Measurements from ENCODE around the gene CEP78. TPM values are rescaled to one million over a fixed set of nuclear protein-coding genes. Genes with fewer than 3 reads are reported as not detected.

Gene CEP78
- total RNA-seq, 2 experiments from 2014 or later = 10.5 to 12.1 TPM

- Histone ChIP-seq H3K27ac (ENCODE audit: low read depth in 1 of 2, low read length in 2 of 2) (no peak overlapping the region), H3K36me3 (ENCODE audit: insufficient read depth, low read length) (peaks cover 20% of the 10 kb centered on the region), H3K27me3 (ENCODE audit: control insufficient read depth in 1 of 2, insufficient read depth in 2 of 2, low read length in 2 of 2) (no peaks in the 10 kb centered on the region), H3K9me3 (ENCODE audit: control insufficient read depth in 1 of 2, insufficient read depth in 1 of 2, low read length in 2 of 2) (no peaks in the 10 kb centered on the region), H3K4me1 (ENCODE audit: insufficient read depth, low read length) (no peaks in the 10 kb centered on the region), H3K4me3 (ENCODE audit: low read length) (no peak overlapping the region)
- CTCF ChIA-PET = no interaction called here
- H3K4me3 Mint-ChIP-seq = no peak overlapping the region
- POLR2A ChIA-PET = no interaction called here
- no peaks in the 10 kb centered on the region for H3K4me1 Mint-ChIP-seq (ENCODE audit: low read depth)
- H3K9me3 Mint-ChIP-seq = no peaks in the 10 kb centered on the region
- no peak for ATAC-seq (ENCODE audit: poor library complexity)
- H3K36me3 Mint-ChIP-seq (ENCODE audit: low read depth) = peaks cover 48% of the 10 kb centered on the region
- no peak overlapping the region for H3K27ac Mint-ChIP-seq
- no peak for TF ChIP-seq CTCF (IDR thresholded peaks at IDR 0.05)
- intact Hi-C loops (cut with DNase I, micrococcal nuclease) = no loop called here
- H3K27me3 Mint-ChIP-seq = no peaks in the 10 kb centered on the region
- DNase-seq = no peak
Measured at GRCh38 chr9:78314550-78314949, 78.7 kb downstream of the CEP78 start.

- CTCF ChIA-PET = no interaction called here
- Histone ChIP-seq H3K4me3 (ENCODE audit: low read length) (no peak overlapping the region), H3K9me3 (ENCODE audit: control insufficient read depth in 1 of 2, insufficient read depth in 1 of 2, low read length in 2 of 2) (no peaks in the 10 kb centered on the region), H3K36me3 (ENCODE audit: insufficient read depth, low read length) (peaks cover 17% of the 10 kb centered on the region), H3K27ac (ENCODE audit: low read depth in 1 of 2, low read length in 2 of 2) (no peak overlapping the region), H3K27me3 (ENCODE audit: control insufficient read depth in 1 of 2, insufficient read depth in 2 of 2, low read length in 2 of 2) (no peaks in the 10 kb centered on the region), H3K4me1 (ENCODE audit: insufficient read depth, low read length) (no peaks in the 10 kb centered on the region)
- no peaks in the 10 kb centered on the region for H3K4me1 Mint-ChIP-seq (ENCODE audit: low read depth)
- H3K4me3 Mint-ChIP-seq = no peak overlapping the region
- H3K9me3 Mint-ChIP-seq = no peaks in the 10 kb centered on the region
- H3K27me3 Mint-ChIP-seq = no peaks in the 10 kb centered on the region
- no peak for TF ChIP-seq CTCF (IDR thresholded peaks at IDR 0.05)
- POLR2A ChIA-PET = no interaction called here
- no peak overlapping the region for H3K27ac Mint-ChIP-seq
- peaks cover 48% of the 10 kb centered on the region for H3K36me3 Mint-ChIP-seq (ENCODE audit: low read depth)
- ATAC-seq (ENCODE audit: poor library complexity) = no peak
- intact Hi-C loops (cut with DNase I, micrococcal nuclease) = no loop called here
- DNase-seq = no peak
Measured at GRCh38 chr9:78314953-78315870, 79.3 kb downstream of the CEP78 start.

- no peaks in the 10 kb centered on the region for H3K4me1 Mint-ChIP-seq (ENCODE audit: low read depth)
- intact Hi-C loops (cut with DNase I, micrococcal nuclease) = no loop called here
Measured at GRCh38 chr9:78316166-78316892, 80.5 kb downstream of the CEP78 start.

More at GRCh38 chr9:78316166-78316892, 80.5 kb downstream of the CEP78 start:
- ChIA-PET CTCF (no interaction called here), POLR2A (no interaction called here)
- H3K36me3 ChIP-seq (ENCODE audit: insufficient read depth, low read length) = peaks cover 17% of the 10 kb centered on the region
- Mint-ChIP-seq H3K27me3 (no peaks in the 10 kb centered on the region), H3K4me3 (no peak overlapping the region), H3K36me3 (ENCODE audit: low read depth) (peaks cover 56% of the 10 kb centered on the region), H3K27ac (no peak overlapping the region), H3K9me3 (no peaks in the 10 kb centered on the region)
- no peak overlapping the region for H3K4me3 ChIP-seq (ENCODE audit: low read length)
- no peaks in the 10 kb centered on the region for H3K4me1 ChIP-seq (ENCODE audit: insufficient read depth, low read length)
- no peak for TF ChIP-seq CTCF (IDR thresholded peaks at IDR 0.05)
- H3K27ac ChIP-seq (ENCODE audit: low read depth in 1 of 2, low read length in 2 of 2) = no peak overlapping the region
- H3K27me3 ChIP-seq (ENCODE audit: control insufficient read depth in 1 of 2, insufficient read depth in 2 of 2, low read length in 2 of 2) = no peaks in the 10 kb centered on the region
- H3K9me3 ChIP-seq (ENCODE audit: control insufficient read depth in 1 of 2, insufficient read depth in 1 of 2, low read length in 2 of 2) = no peaks in the 10 kb centered on the region
- no peak for ATAC-seq (ENCODE audit: poor library complexity)
- no peak for DNase-seq
